Measurements from ENCODE around the gene SPTLC1. TPM values are rescaled to one million over a fixed set of nuclear protein-coding genes. Genes with fewer than 3 reads are reported as not detected.
"Not testable (repeated sequence)": the region's sequence is repeated elsewhere in the genome, so short reads cannot be mapped to it uniquely, and the experiment has no call there.

The SPTLC1 gene
- total and polyA plus RNA-seq, 2 donors = 52.9 to 111 TPM

DNA sequence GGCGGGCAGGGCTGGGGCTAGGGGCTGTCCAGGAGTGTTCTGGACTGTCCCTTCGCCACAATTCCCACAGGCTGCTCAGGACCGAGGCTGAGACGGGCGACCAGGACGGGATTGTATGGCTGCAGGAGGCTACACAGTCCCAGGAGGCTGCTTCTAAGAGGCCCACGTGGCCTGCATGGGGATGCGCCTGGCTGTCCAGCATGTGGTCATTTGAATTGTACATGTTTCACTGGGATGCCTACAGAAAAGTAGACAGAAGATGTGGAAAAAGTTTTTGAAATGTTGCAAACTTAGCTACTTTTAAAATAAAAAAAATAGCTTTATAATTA is 32.6 kb upstream of the SPTLC1 start:
- H3K4me3 ChIP-seq (ENCODE audit: low read depth, low read length) = no peak overlapping the region
- WGBS = 88% methylated on average over 8 of the region's 8 CpGs
- no peaks in the 10 kb centered on the region for H3K4me1 ChIP-seq (ENCODE audit: insufficient read depth)
- peak overlapping the region; percentile 78 for H3K27ac ChIP-seq (ENCODE audit: low read depth)
- DNase-seq (ENCODE audit: extremely low spot score) = no peak
- no peaks in the 10 kb centered on the region for H3K36me3 ChIP-seq (ENCODE audit: insufficient read depth)

DNA sequence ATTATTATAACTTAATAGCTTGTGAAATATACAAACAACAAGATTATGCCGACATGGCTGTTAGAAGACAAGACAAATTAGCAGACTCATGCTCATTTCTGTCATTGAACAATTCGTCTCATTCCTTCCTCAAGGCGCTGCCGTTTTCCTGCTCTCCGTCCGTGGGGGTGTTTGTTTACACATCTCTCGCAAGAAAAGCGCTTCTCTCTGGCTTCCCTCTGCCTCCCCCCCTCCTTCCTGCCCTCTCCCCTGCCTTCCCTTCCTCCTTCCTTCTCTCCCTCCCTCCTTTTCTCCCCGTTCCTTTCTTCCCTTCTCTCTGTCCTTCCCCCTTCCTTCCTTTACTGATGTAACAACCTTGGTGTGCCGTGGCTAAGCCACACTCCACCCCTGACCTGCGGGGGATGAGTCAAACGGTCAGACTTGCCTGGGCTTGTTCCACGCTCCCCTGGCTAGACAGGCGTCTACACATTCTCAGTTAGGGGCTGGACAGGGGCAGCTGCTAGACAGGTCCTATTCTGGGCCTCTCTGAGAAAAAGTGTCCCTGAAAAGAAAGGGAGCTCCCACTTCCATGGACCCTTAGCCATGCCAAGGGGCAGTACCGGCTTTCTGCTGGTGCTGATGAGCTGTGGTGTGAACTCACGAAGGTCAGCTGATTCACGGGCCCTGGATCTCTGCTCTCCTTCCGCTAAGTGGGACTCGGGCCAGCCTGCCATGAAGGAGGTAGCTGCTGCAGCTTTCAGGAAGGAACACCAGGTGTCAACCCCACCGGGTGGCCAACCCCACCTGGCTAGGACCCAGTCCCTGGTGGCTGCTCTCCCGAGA is 32.0 kb upstream of the SPTLC1 start:
- DNase-seq (ENCODE audit: extremely low spot score) = no peak
- WGBS = 21% methylated on average over 21 of the region's 21 CpGs
- H3K4me3 ChIP-seq (ENCODE audit: low read depth, low read length) = no peak overlapping the region
- no peaks in the 10 kb centered on the region for H3K4me1 ChIP-seq (ENCODE audit: insufficient read depth)
- H3K27ac ChIP-seq (ENCODE audit: low read depth) = peak overlapping the region; percentile 78
- H3K36me3 ChIP-seq (ENCODE audit: insufficient read depth) = no peaks in the 10 kb centered on the region

DNA sequence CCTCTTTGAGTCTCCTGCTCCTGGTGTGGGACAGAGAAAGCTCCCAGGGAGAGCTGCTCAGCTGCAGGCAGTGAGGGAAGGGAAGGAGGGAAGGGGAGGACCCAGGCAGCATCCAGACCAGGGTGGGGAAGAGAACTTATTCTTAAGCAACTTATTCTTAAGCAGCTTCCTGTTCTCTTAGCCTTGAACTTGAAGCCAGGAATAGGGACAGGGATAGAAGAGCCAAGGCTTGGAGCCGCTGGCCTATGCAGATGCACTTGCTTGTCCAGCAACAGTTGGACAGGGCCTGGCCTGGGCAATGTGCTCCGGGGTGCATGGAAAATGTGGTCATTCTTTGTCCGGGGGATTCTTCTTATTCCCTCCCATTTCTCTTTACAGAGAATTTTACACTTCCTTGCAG is 31.4 kb upstream of the SPTLC1 start:
- DNase-seq (ENCODE audit: extremely low spot score) = no peak
- 32% methylated on average over 3 of the region's 3 CpGs for WGBS
- H3K4me3 ChIP-seq (ENCODE audit: low read depth, low read length) = no peak overlapping the region

DNA sequence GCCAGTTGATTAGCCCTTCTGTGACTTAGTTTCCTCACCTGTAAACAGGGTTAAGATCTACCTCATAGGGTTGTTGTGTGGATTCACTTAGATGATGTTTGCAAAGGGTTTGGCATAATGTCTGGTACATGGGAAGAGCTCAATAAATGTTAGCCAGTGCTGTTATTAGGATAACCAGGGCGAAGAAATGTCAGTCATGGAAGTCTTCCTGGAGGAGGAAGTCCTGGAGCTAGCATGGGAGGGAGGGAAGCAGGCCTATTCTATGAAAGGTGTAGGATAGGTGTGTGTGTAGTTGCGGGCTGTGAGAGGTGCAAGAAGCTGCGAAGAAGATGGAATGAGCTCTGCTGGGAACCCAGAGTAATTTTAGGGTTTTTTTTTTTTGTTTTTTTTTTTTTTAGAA is 30.6 kb upstream of the SPTLC1 start:
- H3K36me3 ChIP-seq (ENCODE audit: insufficient read depth); H3K4me3 ChIP-seq (ENCODE audit: low read depth, low read length); DNase-seq (ENCODE audit: extremely low spot score); H3K27ac ChIP-seq (ENCODE audit: low read depth); H3K4me1 ChIP-seq (ENCODE audit: insufficient read depth): not testable (repeated sequence)
- WGBS = 99% methylated on average over 3 of the region's 3 CpGs

More for the DNA sequence above, 31.4 kb upstream of the SPTLC1 start:
- no peaks in the 10 kb centered on the region for H3K36me3 ChIP-seq (ENCODE audit: insufficient read depth)
- H3K4me1 ChIP-seq (ENCODE audit: insufficient read depth) = no peaks in the 10 kb centered on the region
- H3K27ac ChIP-seq (ENCODE audit: low read depth) = peak overlapping the region; percentile 48

DNA sequence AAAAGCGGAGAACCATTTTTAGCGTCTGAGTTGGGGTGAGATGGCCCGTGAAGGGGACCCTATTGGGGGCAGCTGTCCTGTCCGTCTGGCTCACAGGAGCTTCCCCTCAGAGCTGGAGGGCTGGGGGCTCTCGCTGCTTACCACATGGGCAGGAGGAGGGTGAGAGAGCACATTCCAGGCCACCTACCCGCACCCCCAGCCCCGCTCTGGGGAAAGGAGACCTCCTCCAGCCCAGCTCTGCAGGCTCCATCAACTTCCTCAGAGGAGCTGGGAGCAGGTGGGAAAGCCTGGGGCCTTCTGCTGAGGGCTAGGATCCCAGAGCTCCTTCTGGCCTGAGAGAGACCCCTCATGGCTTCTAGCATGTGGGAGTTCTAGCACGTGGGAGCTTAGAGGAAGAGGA is 27.1 kb upstream of the SPTLC1 start:
- no peaks in the 10 kb centered on the region for H3K4me1 ChIP-seq (ENCODE audit: insufficient read depth)
- no peak overlapping the region for H3K4me3 ChIP-seq (ENCODE audit: low read depth, low read length)
- DNase-seq (ENCODE audit: extremely low spot score) = no peak
- H3K36me3 ChIP-seq (ENCODE audit: insufficient read depth) = no peaks in the 10 kb centered on the region
- H3K27ac ChIP-seq (ENCODE audit: low read depth) = no peak overlapping the region
- WGBS = 80% methylated on average over 8 of the region's 8 CpGs

DNA sequence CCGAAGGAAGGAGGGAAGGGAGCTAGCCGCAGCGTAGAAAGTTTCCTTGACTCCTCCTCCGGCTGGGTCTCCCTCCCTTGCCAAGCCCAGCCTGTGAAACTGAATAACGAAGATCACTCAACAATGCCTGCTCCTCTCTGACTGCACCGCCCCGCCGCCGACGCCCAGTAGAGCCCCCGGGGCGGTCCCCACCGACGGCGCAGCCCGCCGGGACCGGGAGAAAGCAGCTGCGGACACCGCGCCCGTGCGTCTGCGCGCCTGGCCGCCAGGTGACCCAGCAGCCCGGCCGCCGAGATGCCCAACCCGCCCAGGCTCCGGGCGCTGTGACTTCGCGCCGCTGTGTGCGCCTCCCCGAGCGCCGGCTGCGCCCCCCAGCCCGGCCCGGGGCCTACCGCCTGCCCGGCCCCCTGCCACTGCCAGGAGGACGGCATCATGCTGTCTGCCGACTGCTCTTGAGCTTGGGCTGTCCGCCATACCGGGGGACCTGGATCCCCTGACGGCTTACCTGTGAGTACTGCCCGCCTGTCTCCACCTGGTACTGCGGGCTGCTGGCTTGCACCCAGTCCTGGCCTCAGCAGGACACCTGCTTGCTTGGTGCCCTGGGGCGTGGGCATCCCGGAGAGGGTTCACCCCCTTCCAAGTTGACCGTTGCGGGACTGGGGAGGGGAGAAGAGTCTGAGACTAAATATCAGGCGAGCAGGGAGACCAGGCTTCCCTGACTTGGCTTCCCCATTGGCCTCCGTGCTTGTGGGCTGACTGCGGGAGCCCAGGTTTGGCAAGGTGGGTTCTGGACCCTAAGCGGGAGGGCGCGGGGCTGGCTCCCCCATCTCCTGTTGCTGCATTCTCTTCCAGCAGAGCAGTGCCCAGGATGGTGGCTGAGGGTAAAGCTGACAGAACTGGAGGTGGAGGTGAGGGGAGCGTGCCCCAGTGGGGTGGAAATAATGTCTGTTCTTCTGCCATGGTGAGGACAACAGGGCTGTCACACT is 26.2 kb upstream of the SPTLC1 start:
- Histone ChIP-seq H3K36me3 (ENCODE audit: insufficient read depth) (no peaks in the 10 kb centered on the region), H3K4me1 (ENCODE audit: insufficient read depth) (no peaks in the 10 kb centered on the region), H3K27ac (ENCODE audit: low read depth) (no peak overlapping the region), H3K4me3 (ENCODE audit: low read depth, low read length) (peak overlapping the region; percentile 29)
- WGBS = 16% methylated on average over 62 of the region's 62 CpGs
- no peak for DNase-seq (ENCODE audit: extremely low spot score)

DNA sequence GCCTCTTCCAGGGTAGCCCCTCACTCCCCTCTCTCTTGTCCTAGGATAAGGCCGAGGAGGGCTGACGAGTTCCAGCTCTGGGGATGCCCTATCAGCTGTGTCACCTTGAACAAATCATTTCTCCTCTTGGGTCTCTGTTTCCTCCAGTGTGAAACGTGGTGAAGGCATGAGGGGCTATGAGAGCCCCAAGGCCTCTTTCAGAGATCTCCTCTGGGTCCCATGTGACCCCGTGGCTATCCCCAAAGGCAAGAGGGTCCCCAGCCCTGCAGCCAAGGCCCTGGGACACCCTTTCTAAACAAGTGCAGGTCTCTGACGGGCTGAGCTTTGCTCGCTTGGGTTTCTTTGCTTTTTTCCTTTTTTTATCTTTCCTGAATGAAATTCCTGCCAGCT is 25.5 kb upstream of the SPTLC1 start:
- WGBS = 5% methylated on average over 6 of the region's 6 CpGs
- Histone ChIP-seq H3K27ac (ENCODE audit: low read depth) (no peak overlapping the region), H3K36me3 (ENCODE audit: insufficient read depth) (no peaks in the 10 kb centered on the region), H3K4me1 (ENCODE audit: insufficient read depth) (no peaks in the 10 kb centered on the region), H3K4me3 (ENCODE audit: low read depth, low read length) (peak overlapping the region; percentile 29)
- no peak for DNase-seq (ENCODE audit: extremely low spot score)

DNA sequence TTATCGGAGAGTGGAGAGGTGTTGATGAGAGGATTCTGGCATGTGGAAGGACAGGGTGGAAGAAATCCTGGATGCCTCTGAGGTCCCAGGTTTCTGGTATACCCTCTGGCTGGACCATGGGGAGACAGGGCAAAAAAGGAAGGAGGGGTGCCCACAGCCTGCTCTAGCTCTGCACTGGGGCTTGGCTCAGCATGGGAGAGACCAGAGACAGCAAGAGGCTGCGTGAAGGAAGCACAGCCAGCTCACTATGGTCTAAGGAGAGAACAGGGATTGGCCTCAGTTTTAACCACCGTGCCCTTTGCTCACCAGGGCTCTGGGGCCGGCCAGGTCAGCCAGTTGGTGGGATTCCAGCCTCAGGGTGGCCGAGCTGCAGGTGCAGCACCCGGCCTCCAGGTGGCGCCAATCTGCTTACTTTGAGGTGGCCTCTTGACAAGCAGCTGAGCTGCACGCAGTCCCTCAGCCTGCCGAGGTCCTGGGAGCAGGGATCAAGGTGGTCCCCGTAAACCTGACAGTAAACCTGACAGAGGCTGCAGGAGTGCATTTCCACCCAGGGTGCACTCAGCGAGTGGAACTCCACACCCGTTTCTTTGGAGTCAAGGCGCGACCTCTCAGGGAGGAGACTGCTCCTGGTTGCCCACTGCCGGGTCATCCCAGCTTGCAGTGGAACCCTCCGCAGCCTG is 25.0 kb upstream of the SPTLC1 start:
- WGBS = 22% methylated on average over 16 of the region's 16 CpGs
- Histone ChIP-seq H3K4me1 (ENCODE audit: insufficient read depth) (no peaks in the 10 kb centered on the region), H3K27ac (ENCODE audit: low read depth) (no peak overlapping the region), H3K4me3 (ENCODE audit: low read depth, low read length) (no peak overlapping the region), H3K36me3 (ENCODE audit: insufficient read depth) (no peaks in the 10 kb centered on the region)
- DNase-seq (ENCODE audit: extremely low spot score) = no peak

DNA sequence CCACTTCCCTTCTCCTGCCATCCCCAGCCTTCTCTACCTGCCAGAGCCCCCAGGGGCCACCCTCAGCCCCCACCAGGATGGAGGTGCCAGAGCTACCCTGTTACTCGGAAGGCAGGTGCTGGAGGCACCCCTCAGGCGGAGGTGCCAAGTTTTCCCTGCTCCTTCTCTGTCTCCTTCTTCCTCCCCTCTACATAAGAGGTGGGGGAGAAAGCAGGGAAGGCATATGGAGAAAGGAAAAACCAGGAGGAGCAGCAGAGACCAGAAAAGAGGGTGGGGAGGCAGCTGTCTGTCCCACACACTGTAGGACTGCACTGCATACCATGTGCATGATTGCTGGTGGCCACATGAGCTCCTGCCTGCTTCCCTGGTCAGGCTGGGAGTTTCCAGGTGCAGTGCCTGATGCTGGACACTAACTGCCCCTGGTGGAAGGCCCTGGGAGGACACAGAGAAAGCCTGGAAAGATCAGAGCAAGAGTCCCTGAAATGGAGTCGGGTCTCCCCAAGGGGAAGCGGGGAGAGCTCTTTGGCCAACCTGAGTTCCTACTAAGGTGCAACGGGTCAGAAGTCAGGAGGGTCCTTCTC is 23.8 kb upstream of the SPTLC1 start:
- 92% methylated on average over 5 of the region's 5 CpGs for WGBS
- not testable (repeated sequence) for H3K4me1 ChIP-seq (ENCODE audit: insufficient read depth); H3K36me3 ChIP-seq (ENCODE audit: insufficient read depth); H3K4me3 ChIP-seq (ENCODE audit: low read depth, low read length); DNase-seq (ENCODE audit: extremely low spot score); H3K27ac ChIP-seq (ENCODE audit: low read depth)

DNA sequence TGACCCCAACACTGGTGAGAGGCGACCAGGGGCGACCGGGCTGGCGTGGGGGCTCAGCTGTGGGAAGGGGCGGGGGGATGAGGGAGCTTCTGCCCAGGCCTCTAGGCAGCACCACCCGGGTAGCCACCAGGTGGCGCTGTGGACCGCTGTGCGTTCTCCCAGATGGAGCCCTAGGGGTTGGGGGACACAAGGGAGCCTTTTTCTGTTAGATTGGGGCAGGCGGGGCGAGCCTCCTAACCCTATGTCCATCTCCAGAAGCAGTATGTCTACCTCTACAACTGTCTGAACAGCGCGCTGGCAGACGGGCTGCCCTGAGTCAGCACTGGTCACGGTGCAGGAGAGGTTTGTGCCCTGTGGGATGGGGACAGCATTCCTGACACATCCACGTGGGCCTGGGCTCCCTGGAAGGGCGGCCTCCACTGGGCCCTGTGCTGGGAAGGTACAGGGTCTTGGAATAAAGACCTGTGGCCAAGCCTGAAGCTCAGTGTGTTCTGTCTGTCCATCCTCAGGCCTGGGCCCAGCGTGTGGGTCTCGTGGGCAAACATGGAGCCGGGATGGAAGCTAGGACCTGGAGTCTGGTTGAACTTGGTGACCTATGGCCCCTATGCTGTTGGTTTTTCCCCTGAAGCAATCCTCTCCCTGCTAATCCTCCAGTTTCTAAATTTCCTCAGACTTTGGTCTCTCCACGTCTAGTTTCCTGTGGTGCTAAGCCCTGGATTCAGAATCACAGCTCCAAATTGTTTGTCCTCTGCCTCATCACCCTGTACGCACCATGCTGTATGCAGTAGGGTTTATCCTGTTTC is 23.1 kb upstream of the SPTLC1 start:
- DNase-seq (ENCODE audit: extremely low spot score) = no peak
- WGBS = 42% methylated on average over 22 of the region's 22 CpGs
- Histone ChIP-seq H3K4me1 (ENCODE audit: insufficient read depth) (no peaks in the 10 kb centered on the region), H3K36me3 (ENCODE audit: insufficient read depth) (no peaks in the 10 kb centered on the region), H3K4me3 (ENCODE audit: low read depth, low read length) (no peak overlapping the region), H3K27ac (ENCODE audit: low read depth) (no peak overlapping the region)

DNA sequence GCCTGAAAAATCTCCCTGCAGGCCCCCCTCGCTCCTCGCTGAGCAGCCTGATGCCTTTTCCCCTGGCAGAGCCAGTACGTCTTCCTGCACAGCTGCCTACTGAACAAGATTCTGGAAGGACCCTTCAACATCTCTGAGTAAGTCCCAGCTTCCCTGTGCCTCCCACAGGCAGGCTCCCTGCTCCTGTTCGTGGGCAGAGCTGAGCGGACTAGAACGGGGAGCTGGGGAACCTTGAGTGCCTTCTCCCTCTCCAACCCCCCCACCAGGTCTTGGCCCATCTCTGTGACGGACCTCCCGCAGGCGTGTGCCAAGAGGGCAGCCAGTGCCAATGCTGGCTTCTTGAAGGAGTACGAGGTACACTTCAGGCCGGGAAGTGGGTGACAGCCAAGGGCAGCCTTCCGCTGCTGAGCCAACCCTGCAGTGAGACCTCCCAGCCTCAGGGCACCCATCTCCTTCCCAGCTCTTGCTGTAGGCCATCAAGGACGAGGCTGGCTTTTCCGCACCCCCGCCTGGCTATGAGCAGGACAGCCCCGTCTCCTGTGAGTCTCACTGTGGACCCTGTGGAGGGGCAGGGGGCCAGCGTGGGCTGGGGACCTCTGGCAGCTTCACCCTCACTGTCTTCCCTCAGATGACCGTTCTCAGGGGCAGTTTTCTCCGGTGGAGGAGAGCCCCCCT is 21.1 kb upstream of the SPTLC1 start:
- 77% methylated on average over 19 of the region's 19 CpGs for WGBS
- Histone ChIP-seq H3K36me3 (ENCODE audit: insufficient read depth) (no peaks in the 10 kb centered on the region), H3K4me1 (ENCODE audit: insufficient read depth) (no peaks in the 10 kb centered on the region), H3K27ac (ENCODE audit: low read depth) (no peak overlapping the region), H3K4me3 (ENCODE audit: low read depth, low read length) (no peak overlapping the region)
- DNase-seq (ENCODE audit: extremely low spot score) = no peak

DNA sequence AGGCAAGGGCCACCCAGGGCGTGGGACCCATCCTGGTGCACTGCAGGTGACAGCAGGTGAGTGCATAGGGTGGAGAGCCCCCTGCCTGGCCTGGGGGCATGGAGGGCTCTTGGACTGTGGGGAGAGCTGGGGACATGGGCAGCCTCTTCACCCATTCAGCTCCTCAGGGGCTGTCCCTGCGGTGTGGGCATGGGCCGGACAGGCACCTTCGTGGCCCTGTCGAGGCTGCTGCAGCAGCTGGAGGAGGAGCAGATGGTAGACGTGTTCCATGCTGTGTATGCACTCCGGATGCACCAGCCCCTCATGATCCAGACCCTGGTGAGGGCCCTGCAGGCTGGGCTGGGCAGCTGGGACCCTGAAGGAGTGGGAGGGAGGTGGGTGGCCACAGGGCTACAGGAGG is 20.4 kb upstream of the SPTLC1 start:
- H3K36me3 ChIP-seq (ENCODE audit: insufficient read depth) = no peaks in the 10 kb centered on the region
- no peaks in the 10 kb centered on the region for H3K4me1 ChIP-seq (ENCODE audit: insufficient read depth)
- WGBS = 73% methylated on average over 7 of the region's 7 CpGs
- no peak overlapping the region for H3K4me3 ChIP-seq (ENCODE audit: low read depth, low read length)
- DNase-seq (ENCODE audit: extremely low spot score) = no peak
- H3K27ac ChIP-seq (ENCODE audit: low read depth) = no peak overlapping the region
